ENCODE results near the gene ZSWIM1. TPM values are rescaled to one million over a fixed set of nuclear protein-coding genes. Genes with fewer than 3 reads are reported as not detected.
"Not testable (repeated sequence)": the region's sequence is repeated elsewhere in the genome, so short reads cannot be mapped to it uniquely, and the experiment has no call there.

ZSWIM1 gene
- total RNA-seq, 2 donors from 2014 or later = 11.6 to 12.5 TPM

DNA sequence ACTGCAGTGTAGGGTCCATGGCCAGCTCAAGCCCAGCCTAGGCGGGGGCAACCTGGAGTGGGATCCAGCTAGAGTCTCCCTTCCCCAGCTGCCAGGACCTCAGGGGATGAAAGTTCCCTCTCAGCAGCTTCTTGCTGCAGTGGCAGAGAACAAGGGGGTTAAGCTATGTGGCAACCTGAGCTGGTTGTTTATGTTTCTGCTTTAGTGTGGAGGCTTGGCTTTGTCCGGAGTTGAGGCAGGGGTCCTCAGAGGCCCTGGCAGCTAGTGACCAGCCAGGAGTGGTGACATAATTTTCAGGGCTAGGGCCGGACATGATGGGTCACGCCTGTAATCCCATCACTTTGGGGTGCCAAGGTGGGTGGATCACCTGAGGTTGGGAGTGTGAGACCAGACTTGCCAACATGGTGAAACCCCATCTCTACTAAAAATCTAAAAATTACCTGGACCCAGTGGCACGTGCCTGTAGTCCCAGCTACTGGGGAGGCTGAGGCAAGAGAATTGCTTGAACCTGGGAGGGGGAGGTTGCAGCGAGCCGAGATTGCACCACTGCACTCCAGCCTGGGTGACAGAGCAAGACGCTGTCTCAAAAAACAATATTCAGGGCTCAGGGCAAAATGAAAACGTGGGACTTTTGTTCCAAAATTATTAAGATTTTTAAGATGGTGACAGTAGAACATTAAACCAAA is 44.9 kb downstream of the ZSWIM1 start:
- Histone ChIP-seq H3K9ac (ENCODE audit: extremely low read depth, low read length, poor library complexity, severe bottlenecking) (no peak overlapping the region), H3K4me3 (ENCODE audit: low read length) (no peak overlapping the region), H3K27me3 (ENCODE audit: control insufficient read depth, insufficient read depth, low read length, poor library complexity, severe bottlenecking) (no peaks in the 10 kb centered on the region), H3K4me1 (ENCODE audit: control insufficient read depth, insufficient read depth, low read length) (peaks cover 4% of the 10 kb centered on the region), H3K27ac (ENCODE audit: low read depth, low read length) (no peak overlapping the region), H3K36me3 (ENCODE audit: control insufficient read depth, insufficient read depth, low read length) (no peaks in the 10 kb centered on the region), H3K9me3 (ENCODE audit: control insufficient read depth, low read length) (no peaks in the 10 kb centered on the region)
- 81 to 93% methylated on average over 3 to 9 of the region's 9 CpGs for WGBS, 2 experiments (ENCODE audit: insufficient coverage in 1 of 2, insufficient read length in 1 of 2)
- no peak for TF ChIP-seq CTCF (conservative IDR thresholded peaks at IDR 0.05)
- Mint-ChIP-seq H3K4me3 (no peak overlapping the region), H3K36me3 (ENCODE audit: low read depth) (no peaks in the 10 kb centered on the region), H3K27ac (peak overlapping the region; percentile 30), H3K27me3 (ENCODE audit: insufficient read depth) (peaks cover 10% of the 10 kb centered on the region), H3K4me1 (peaks cover 15% of the 10 kb centered on the region), H3K9me3 (no peaks in the 10 kb centered on the region)
- no peak for DNase-seq

DNA sequence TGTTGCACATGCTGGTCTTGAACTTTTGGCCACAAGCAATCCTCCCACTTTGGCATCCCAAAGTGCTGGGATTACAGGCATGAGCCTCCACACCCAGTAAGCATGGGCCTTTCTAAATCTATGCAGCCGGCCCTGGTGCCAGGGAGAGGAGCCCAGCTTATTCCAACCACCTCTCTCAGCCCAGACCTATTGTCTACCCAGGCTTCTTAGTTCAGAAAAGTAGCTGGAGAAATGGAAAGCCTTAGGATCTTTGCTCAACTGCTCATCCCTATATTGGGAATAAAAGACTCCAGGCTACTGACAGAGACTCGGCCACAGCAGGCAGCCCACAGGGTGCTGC is 45.7 kb downstream of the ZSWIM1 start:
- H3K36me3 ChIP-seq (ENCODE audit: control insufficient read depth, insufficient read depth, low read length) = no peaks in the 10 kb centered on the region
- H3K9ac ChIP-seq (ENCODE audit: extremely low read depth, low read length, poor library complexity, severe bottlenecking) = no peak overlapping the region
- H3K4me1 ChIP-seq (ENCODE audit: control insufficient read depth, insufficient read depth, low read length) = peaks cover 4% of the 10 kb centered on the region
- Mint-ChIP-seq H3K4me1 (peaks cover 15% of the 10 kb centered on the region), H3K27ac (no peak overlapping the region), H3K27me3 (ENCODE audit: insufficient read depth) (peaks cover 3% of the 10 kb centered on the region), H3K4me3 (no peak overlapping the region), H3K36me3 (ENCODE audit: low read depth) (no peaks in the 10 kb centered on the region), H3K9me3 (no peaks in the 10 kb centered on the region)
- DNase-seq = no peak
- no peak overlapping the region for H3K4me3 ChIP-seq (ENCODE audit: low read length)
- no peaks in the 10 kb centered on the region for H3K9me3 ChIP-seq (ENCODE audit: control insufficient read depth, low read length)
- no peak overlapping the region for H3K27ac ChIP-seq (ENCODE audit: low read depth, low read length)
- H3K27me3 ChIP-seq (ENCODE audit: control insufficient read depth, insufficient read depth, low read length, poor library complexity, severe bottlenecking) = no peaks in the 10 kb centered on the region
- WGBS, 2 experiments (ENCODE audit: insufficient coverage in 1 of 2, insufficient read length in 1 of 2) = 90 to 100% methylated on average over 1 to 2 of the region's 2 CpGs
- TF ChIP-seq CTCF (conservative IDR thresholded peaks at IDR 0.05) = no peak

GRCh38 chr20:45927071-45927878 is 46.2 kb downstream of the ZSWIM1 start:
- no peaks in the 10 kb centered on the region for H3K9me3 Mint-ChIP-seq
- no peaks in the 10 kb centered on the region for H3K27me3 ChIP-seq (ENCODE audit: control insufficient read depth, insufficient read depth, low read length, poor library complexity, severe bottlenecking)
- H3K36me3 ChIP-seq (ENCODE audit: control insufficient read depth, insufficient read depth, low read length) = no peaks in the 10 kb centered on the region
- H3K9me3 ChIP-seq (ENCODE audit: control insufficient read depth, low read length) = no peaks in the 10 kb centered on the region
- no peak overlapping the region for H3K4me3 ChIP-seq (ENCODE audit: low read length)
- WGBS, 2 experiments (ENCODE audit: insufficient coverage in 1 of 2, insufficient read length in 1 of 2) = 93 to 98% methylated on average over 12 to 14 of the region's 14 CpGs
- H3K4me1 Mint-ChIP-seq = peaks cover 17% of the 10 kb centered on the region
- H3K36me3 Mint-ChIP-seq (ENCODE audit: low read depth) = no peaks in the 10 kb centered on the region
- H3K9ac ChIP-seq (ENCODE audit: extremely low read depth, low read length, poor library complexity, severe bottlenecking) = no peak overlapping the region
- no peaks in the 10 kb centered on the region for H3K27me3 Mint-ChIP-seq (ENCODE audit: insufficient read depth)
- H3K27ac ChIP-seq (ENCODE audit: low read depth, low read length) = no peak overlapping the region
- peaks cover 4% of the 10 kb centered on the region for H3K4me1 ChIP-seq (ENCODE audit: control insufficient read depth, insufficient read depth, low read length)
- no peak overlapping the region for H3K4me3 Mint-ChIP-seq
- no peak for DNase-seq
- H3K27ac Mint-ChIP-seq = no peak overlapping the region
- no peak for TF ChIP-seq CTCF (conservative IDR thresholded peaks at IDR 0.05)

DNA sequence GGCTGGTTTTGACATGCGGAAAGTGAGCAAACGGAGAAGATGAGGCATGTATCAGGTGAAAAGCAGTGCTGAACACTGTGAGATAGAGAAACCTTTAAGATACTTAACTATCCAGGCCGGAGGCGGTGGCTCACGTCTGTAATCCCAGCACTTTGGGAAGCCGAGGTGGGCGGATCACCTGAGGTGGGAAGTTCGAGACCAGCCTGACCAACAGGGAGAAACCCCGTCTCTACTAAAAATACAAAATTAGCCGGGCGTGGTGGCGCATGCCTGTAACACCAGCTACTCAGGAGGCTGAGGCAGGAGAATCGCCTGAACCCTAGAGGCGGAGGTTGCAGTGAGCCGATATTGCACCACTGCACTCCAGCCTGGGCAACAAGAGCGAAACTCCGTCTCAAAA is 50.7 kb downstream of the ZSWIM1 start:
- not testable (repeated sequence) for H3K27ac Mint-ChIP-seq; H3K4me3 Mint-ChIP-seq; H3K4me1 ChIP-seq (ENCODE audit: control insufficient read depth, insufficient read depth, low read length); H3K9me3 Mint-ChIP-seq; H3K9ac ChIP-seq (ENCODE audit: extremely low read depth, low read length, poor library complexity, severe bottlenecking); H3K36me3 ChIP-seq (ENCODE audit: control insufficient read depth, insufficient read depth, low read length); H3K4me3 ChIP-seq (ENCODE audit: low read length); H3K27ac ChIP-seq (ENCODE audit: low read depth, low read length); H3K36me3 Mint-ChIP-seq (ENCODE audit: low read depth); DNase-seq; H3K9me3 ChIP-seq (ENCODE audit: control insufficient read depth, low read length); H3K27me3 ChIP-seq (ENCODE audit: control insufficient read depth, insufficient read depth, low read length, poor library complexity, severe bottlenecking); H3K27me3 Mint-ChIP-seq (ENCODE audit: insufficient read depth)
- 95 to 98% methylated on average over 13 to 17 of the region's 17 CpGs for WGBS, 2 experiments (ENCODE audit: insufficient coverage in 1 of 2, insufficient read length in 1 of 2)
- H3K4me1 Mint-ChIP-seq = peaks cover 15% of the 10 kb centered on the region
